Pulmonary artery endothelial cell (primary cell): Measurements from ENCODE around the gene FADS1. TPM values are rescaled to one million over a fixed set of nuclear protein-coding genes. Genes with fewer than 3 reads are reported as not detected.

Experiments used
- DNase-seq: peaks from one replicate; pipeline ENCODE4 v3.0.0-alpha.2; 2011; ENCODE audit warnings: low read depth, low spot score
- total RNA-seq: library from RNA; depleted of rRNA; stranded (reverse); fragments of >200 nt; gene quantifications from 2 replicates; pipeline ENCODE4 v1.2.3, GENCODE V29; 2014

The FADS1 gene
- total RNA-seq, 1 donor from 2014 or later: 58.9 TPM

DNA sequence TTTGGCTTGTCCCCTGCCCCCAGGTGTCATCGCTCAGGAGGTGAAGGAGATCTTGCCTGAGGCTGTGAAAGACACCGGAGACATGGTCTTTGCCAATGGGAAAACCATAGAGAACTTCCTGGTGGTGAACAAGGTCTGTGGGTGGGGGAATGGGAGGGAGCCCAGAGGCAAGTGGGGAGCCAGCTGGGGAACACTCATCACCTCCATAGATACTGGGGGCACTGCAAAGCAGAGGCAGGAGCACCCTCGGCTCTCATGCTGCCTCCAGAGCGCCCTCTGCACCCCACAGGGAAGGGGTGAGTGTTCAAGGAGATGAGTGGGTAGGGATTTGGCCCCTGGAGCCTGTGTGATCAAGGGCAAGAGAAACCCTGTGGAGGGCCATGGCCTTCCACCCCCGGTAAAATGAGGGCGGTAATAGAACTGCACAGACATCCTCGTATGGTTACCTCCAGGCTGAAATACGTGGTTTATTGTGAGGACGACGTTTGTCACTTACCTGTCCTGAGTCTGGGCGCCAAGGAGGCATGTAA is 38.4 kb downstream of the FADS1 start:
- no peak for DNase-seq

DNA sequence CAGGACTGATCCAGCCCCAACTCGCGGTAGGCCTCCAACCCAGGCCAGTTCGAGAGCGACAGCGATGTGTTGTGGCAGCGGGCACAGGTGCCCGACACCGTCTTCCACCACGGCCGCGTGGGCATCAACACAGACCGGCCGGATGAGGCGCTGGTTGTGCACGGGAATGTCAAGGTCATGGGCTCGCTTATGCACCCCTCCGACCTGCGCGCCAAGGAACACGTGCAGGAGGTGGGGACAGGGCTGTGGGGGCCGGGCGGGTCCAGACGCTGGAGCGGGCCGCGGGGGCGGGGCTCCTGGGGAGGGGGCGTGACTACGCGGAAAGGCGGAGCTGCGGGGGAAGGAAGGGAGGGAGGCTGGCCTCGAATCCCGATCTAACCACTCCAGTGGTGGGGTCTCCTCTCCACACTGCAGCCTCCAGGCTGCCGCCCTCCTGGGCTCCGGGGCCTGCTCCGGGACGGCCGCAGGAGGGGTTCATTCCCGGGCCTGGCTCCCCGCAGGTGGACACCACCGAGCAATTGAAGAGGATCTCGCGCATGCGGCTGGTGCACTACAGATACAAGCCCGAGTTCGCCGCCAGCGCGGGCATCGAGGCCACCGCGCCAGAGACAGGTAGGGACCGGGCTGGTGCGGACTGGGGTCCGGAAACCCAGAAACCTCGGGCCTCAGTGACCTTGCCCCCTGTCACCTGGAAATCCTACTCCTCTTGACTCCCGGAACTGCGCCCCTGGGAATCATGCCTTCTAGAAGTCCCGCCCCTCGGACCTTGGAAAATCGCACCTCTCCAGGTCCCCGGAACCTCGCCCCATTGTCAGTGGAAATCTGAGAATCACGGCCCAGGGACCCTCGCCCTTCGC is 39.3 kb downstream of the FADS1 start:
- DNase-seq: no peak

DNA sequence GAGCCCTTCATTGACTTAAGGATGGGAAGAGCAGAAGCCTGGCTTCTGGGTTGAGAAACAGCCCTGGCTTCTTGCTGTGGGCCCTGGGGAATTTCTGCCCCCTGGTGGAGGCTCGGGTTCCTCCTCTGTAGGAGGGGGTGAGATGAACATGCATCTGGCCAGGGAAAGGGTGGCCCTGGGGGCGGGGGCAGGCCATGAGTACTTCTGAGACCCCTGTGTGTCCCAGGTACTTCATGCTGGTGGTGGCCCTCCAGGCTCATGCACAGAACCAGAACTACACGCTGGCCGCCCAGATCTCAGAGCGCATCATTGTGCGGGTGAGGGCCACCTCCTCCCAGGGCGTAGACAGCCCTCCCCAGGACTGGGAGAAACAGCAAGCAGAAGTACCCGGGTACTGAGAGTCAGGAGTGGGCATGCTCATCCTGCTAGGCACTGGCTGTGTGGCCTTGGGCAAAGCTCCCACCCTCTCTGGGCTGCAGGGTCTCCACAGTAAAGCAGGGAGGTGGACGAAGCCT is 40.2 kb downstream of the FADS1 start:
- DNase-seq: peak; percentile 20

GRCh38 chr11:61775606-61776554 is 40.9 kb downstream of the FADS1 start:
- no peak for DNase-seq

- no peak for DNase-seq
Observed at GRCh38 chr11:61775106-61775505, 41.7 kb downstream of the FADS1 start.

DNA sequence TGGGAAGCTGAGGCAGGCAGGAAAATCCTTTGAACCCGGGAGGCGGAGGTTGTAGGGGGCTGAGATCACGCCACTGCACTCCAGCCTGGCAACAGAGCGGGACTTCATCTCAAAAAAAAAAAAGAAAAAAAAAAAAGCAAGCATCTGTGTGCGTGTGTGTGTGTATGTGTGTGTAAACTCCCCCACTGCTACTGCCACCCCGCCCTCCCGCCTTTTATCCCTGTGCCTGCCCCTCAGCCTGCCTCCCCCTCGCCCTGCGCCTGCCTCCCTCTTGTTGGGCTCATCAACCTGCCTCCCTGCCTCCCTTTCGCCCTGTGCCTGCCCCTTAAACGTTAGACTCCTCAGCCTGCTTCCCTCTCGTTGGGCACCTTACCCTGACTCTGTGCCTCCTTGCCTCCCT is 42.4 kb downstream of the FADS1 start:
- DNase-seq: no peak

DNA sequence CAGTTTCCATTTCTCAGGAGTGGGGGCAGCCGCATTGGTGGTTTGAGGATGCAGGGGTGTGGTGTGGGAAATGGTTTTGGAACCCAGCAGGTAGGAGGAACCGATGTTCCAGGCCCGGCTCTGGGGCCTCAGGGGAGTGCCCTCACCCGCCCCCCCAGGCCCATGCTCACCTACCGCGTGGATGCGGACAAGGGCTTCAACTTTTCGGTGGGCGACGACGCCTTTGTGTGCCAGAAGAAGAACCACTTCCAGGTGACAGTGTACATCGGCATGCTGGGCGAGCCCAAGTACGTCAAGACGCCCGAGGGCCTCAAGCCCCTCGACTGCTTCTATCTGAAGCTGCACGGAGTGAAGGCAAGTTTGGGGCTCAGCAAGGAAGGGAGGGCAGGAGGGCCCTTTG is 43.0 kb downstream of the FADS1 start:
- DNase-seq: no peak

DNA sequence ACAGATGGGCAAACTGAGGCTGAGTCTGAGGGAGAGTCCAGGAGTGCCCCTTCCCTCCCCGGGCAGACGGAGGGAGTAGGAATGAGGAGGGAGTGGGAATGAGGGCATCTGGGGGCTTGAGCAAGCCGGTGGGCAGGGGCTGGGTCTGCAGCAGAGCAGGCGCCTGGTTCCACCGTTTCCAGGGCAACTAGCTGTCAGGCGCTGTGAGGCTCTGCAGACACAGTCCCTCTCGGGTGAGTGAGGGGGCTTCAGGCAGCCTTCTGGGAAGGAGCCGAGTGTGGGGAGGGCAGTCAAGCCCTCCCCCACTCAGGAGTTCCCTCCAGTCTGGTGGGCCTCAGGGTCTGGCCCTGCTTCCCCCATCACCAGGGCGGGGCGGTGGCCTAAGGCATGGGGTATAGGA is 43.4 kb downstream of the FADS1 start:
- DNase-seq: no peak

DNA sequence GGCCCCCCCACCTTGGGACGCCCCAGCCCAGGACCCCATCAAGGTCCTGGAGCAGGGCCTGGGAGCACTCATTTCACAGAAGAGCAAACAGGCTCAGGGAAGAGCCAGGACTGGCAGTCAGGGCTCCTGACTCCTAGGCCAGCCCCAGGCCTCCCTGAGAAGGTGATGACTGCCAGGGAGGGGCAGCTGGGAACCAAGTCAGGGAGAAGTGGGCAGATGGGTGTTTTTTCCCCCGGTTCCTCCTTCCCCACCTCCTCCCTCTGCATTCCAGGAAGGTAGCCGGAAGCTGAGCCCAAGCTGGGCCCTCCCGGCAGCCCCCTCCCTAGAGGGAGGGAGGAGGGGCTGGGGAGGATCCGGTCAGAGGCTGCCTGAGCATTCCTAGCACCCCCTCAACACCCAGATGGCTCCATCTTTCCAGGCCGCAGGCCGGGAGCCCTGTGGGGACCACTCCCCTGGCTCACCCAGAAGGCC is 44.8 kb downstream of the FADS1 start:
- no peak for DNase-seq

DNA sequence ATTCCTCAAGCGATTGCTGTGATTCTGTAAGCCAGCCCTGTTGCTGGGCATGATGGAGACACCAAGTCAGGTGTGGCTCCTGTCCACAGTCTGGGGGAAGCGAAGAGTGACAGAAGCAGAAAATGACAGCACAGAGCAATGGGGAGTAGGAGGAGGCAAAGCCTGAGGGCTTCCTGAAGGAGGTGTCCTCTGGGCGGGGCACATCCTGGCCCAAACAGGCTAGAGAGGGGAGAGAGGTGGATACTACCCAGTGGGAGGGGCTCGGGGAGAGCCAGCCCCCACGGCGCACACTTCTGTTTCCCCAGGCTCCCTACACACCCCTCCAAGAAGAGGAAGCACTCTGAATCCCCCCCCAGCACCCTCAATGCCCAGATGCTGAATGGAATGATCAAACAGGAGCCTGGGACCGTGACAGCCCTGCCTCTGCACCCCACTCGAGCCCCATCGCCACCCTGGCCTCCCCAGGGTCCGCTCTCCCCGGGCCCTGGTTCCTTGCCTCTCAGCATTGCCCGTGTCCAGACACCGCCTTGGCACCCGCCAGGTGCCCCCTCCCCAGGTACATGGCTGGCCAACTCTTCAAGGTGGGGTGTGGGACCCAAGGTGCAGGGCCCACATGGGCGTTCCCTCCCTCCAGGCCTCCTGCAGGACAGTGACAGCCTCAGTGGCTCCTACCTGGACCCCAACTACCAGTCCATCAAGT is 45.5 kb downstream of the FADS1 start:
- DNase-seq: no peak

GRCh38 chr11:61769946-61770683 is 46.7 kb downstream of the FADS1 start:
- no peak for DNase-seq

GRCh38 chr11:61769169-61769920 is 47.5 kb downstream of the FADS1 start:
- no peak for DNase-seq

GRCh38 chr11:61768376-61769076 is 48.3 kb downstream of the FADS1 start:
- no peak for DNase-seq

DNA sequence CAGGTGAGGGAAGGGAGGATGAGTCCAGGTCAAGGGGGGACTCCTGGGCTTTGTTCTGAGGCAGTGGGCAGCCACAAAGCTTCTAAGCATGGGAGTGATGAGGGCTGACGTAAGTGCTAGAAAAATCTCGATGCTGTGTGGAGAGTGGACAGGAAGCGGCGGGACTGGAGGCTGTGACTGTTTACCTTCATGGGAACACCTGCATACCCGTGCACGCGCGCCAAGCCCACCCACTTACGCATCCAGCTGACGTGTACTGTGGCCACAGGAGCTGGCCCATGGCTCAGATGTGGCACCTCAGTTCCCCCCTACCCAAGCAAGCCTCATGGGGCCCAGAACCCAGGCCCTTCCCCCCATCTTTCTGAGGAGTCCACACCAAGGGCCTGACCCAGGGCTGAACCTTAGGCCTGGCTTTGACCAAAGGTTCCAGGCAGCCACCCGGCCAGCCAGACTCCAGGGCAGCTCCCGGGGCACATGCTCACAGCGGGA is 50.4 kb downstream of the FADS1 start:
- no peak for DNase-seq

DNA sequence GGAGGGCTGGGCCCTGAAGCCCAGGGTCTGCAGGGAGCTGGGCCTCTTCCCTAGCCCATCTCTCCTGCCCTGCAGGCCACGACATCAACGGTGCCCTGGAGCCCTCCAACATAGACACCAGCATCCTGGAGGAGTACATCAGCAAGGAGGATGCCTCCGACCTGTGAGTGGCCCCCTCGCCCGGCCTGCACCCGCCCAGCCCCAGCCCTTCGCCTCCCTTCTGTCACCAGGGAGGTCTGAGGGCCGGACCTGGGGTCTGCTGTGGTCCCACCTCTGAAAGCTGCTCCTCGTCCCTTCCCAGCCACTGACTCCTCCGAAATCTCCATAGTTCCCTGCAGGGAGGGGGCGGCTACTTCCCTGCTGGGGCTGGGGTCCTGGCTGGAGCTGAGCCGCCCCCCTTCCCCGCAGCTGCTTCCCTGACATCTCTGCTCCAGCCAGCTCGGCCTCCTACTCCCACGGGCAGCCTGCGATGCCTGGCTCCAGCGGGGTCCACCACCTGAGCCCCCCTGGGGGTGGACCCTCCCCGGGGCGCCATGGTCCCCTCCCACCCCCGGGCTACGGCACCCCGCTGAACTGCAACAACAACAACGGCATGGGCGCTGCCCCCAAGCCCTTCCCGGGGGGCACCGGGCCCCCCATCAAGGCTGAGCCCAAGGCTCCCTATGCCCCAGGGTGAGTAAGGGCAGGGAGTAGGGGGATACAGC is 51.1 kb downstream of the FADS1 start:
- DNase-seq: no peak

- DNase-seq: no peak
Observed at GRCh38 chr11:61764606-61765260, 52.1 kb downstream of the FADS1 start.

DNA sequence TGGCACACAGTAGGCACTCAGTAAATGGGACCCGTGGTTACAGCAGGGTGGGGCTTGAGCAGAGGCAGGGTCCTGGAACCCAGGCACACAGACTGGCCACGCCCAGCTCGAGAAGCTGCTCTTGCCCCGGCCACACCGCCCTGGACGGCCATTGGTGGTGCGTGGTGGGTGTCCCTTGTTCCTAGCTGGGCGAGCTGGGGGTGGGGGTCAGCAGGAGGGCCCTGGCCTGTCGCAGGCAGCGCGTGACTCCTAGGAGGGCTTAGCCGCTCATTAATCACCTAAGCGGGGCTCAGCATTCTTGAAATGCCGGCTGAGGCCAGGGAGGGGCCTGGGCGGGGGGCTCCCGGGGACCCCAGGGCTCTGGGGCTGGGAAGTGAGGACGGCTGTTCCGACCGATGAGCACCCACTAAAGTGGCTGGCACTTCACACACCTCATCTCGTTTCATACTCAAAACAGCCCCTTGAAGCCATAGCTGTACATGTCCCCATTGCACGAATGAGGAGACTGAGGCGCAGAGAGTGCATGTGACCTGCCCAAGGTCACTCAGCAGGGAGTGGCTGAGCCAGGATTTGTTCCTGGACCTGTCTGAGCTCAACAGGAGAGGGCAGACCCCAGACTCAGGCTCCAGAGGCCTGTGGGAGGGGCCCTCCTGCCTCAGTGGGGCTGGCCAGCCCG is 52.7 kb downstream of the FADS1 start:
- no peak for DNase-seq
